ENCODE results near the gene ZNF528.

GRCh38 chr19:52453324-52454094 is 55.9 kb downstream of the ZNF528 start, which contains the start of gene ZNF578:
- TF ChIP-seq CTCF (IDR thresholded peaks at IDR 0.05; ENCODE audit: insufficient read depth, low read length, poor library complexity, severe bottlenecking), result no peak
- TF ChIP-seq EZH2phosphoT487 (conservative IDR thresholded peaks at IDR 0.05; ENCODE audit: low read length), result no peak
